ENCODE results near the gene NOL4L. TPM values are rescaled to one million over a fixed set of nuclear protein-coding genes. Genes with fewer than 3 reads are reported as not detected.

The NOL4L gene
- total RNA-seq, 1 experiment from 2014 or later, result 31.7 TPM

GRCh38 chr20:32513031-32513866 is 71.9 kb downstream of the NOL4L start:
- Histone ChIP-seq H4K91ac (ENCODE audit: insufficient read length, low read depth, low read length) (no peak overlapping the region), H3K9ac (ENCODE audit: extremely low read depth, insufficient read length, low read length) (no peak overlapping the region), H3K14ac (ENCODE audit: insufficient read depth, low read length) (no peak overlapping the region), H3K9me3 (ENCODE audit: control insufficient read depth, low read depth, low read length) (no peaks in the 10 kb centered on the region), H3K4me2 (ENCODE audit: insufficient read depth, insufficient read length, low read length) (no peak overlapping the region), H3K27ac (ENCODE audit: insufficient read length, low read depth, low read length) (no peak overlapping the region), H3K23me2 (ENCODE audit: insufficient read length, low read depth, low read length, poor library complexity, severe bottlenecking) (no peaks in the 10 kb centered on the region), H3K4ac (ENCODE audit: low read depth, low read length) (no peak overlapping the region), H2BK20ac (ENCODE audit: low read depth, low read length, poor library complexity, severe bottlenecking) (no peak overlapping the region), H4K8ac (replicated peaks; ENCODE audit: insufficient read length, low read depth, low read length) (no peak overlapping the region), H2AFZ (ENCODE audit: low read length) (no peak overlapping the region), H4K5ac (ENCODE audit: insufficient read length, low read depth, low read length) (no peak overlapping the region), H2BK5ac (ENCODE audit: insufficient read length, low read length) (no peak overlapping the region), H3T11ph (ENCODE audit: low read length) (no peak overlapping the region), H3K79me2 (ENCODE audit: insufficient read depth, low read length) (no peaks in the 10 kb centered on the region), H2BK12ac (ENCODE audit: insufficient read length, low read depth, low read length) (no peak overlapping the region), H2AK5ac (ENCODE audit: insufficient read length, low read length) (no peak overlapping the region), H3K4me1 (ENCODE audit: insufficient read depth, low read length) (no peaks in the 10 kb centered on the region; the same call in 1 of the 2 replicates), H4K20me1 (ENCODE audit: control insufficient read depth, insufficient read depth, insufficient read length) (no peaks in the 10 kb centered on the region), H2BK120ac (ENCODE audit: low read depth, low read length, poor library complexity, severe bottlenecking) (no peak overlapping the region), H3K56ac (ENCODE audit: insufficient read length, low read depth, low read length) (no peak overlapping the region), H3K23ac (ENCODE audit: insufficient read length, low read depth, low read length) (no peak overlapping the region), H3K18ac (ENCODE audit: insufficient read length, low read depth, low read length) (no peak overlapping the region), H3K79me1 (ENCODE audit: insufficient read depth, low read depth, low read length, poor library complexity, severe bottlenecking) (no peaks in the 10 kb centered on the region), H3K27me3 (ENCODE audit: insufficient read depth, low read length) (no peaks in the 10 kb centered on the region), H2BK15ac (ENCODE audit: low read depth, low read length) (no peak overlapping the region)
- H3K9me3 Mint-ChIP-seq, result no peaks in the 10 kb centered on the region
- H3K27me3 Mint-ChIP-seq (ENCODE audit: low read depth), result peaks cover 24% of the 10 kb centered on the region
- H3K4me3 Mint-ChIP-seq, result no peak overlapping the region
- no peak overlapping the region for H3K27ac Mint-ChIP-seq
- no CpG with 5 or more reads among the region's 18 CpGs for WGBS (ENCODE audit: extremely low coverage, insufficient read length, low lambda C conversion rate)
- H3K4me1 Mint-ChIP-seq, result peaks cover 33 to 38% of the 10 kb centered on the region in 2 experiments
- TF ChIP-seq, protein P1, sequence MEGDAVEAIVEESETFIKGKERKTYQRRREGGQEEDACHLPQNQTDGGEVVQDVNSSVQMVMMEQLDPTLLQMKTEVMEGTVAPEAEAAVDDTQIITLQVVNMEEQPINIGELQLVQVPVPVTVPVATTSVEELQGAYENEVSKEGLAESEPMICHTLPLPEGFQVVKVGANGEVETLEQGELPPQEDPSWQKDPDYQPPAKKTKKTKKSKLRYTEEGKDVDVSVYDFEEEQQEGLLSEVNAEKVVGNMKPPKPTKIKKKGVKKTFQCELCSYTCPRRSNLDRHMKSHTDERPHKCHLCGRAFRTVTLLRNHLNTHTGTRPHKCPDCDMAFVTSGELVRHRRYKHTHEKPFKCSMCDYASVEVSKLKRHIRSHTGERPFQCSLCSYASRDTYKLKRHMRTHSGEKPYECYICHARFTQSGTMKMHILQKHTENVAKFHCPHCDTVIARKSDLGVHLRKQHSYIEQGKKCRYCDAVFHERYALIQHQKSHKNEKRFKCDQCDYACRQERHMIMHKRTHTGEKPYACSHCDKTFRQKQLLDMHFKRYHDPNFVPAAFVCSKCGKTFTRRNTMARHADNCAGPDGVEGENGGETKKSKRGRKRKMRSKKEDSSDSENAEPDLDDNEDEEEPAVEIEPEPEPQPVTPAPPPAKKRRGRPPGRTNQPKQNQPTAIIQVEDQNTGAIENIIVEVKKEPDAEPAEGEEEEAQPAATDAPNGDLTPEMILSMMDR (conservative IDR thresholded peaks at IDR 0.05), result no peak
- peak; percentile 11 for DNase-seq
- H3K36me3 Mint-ChIP-seq (ENCODE audit: insufficient read depth in 1 of 3, low read depth in 3 of 3), result no peaks in the 10 kb centered on the region; a peak in 1 of 7 replicates
